Stimulated activated CD8-positive, alpha-beta memory T cell treated with anti-CD3 and anti-CD28 coated beads, Interleukin-2, amount 100 ng/mL, for 48 hours (primary cell): ENCODE data around the gene AGK.
A peak's percentile ranks its signal among the peaks of the same experiment; 100 is the strongest.

Experiments used
- DNase-seq, 2 donors: peaks; one replicate each; pipeline ENCODE4 v3.0.0-alpha.2; 2020; ENCODE audit warnings: low read depth in 2 of 2

The AGK gene

GRCh38 chr7:141551094-141551781, at the start of gene AGK:
AGK (plus strand) TSS chr7:141551410; CDS start chr7:141555467, 4,057 bp downstream.
- peak; percentile 67 to 70 for DNase-seq

- no peak for DNase-seq
Measured at GRCh38 chr7:141501451-141501850, 49.8 kb upstream of the AGK start.

GRCh38 chr7:141511316-141511675, 39.9 kb upstream of the AGK start:
- peak in 1 of 2 donors; percentile 4 for DNase-seq

- DNase-seq = no peak
Measured at GRCh38 chr7:141511676-141512396, 39.4 kb upstream of the AGK start.

- DNase-seq = no peak
Measured at GRCh38 chr7:141512597-141512996, 38.6 kb upstream of the AGK start.

GRCh38 chr7:141513720-141514119, 37.5 kb upstream of the AGK start:
- no peak for DNase-seq

GRCh38 chr7:141515941-141516340, 35.3 kb upstream of the AGK start:
- DNase-seq = no peak

GRCh38 chr7:141519623-141520022, 31.6 kb upstream of the AGK start:
- DNase-seq = no peak

- DNase-seq = no peak
Measured at GRCh38 chr7:141522657-141523342, 28.4 kb upstream of the AGK start.

GRCh38 chr7:141525973-141526514, 25.2 kb upstream of the AGK start:
- no peak for DNase-seq

- no peak for DNase-seq
Measured at GRCh38 chr7:141527076-141527475, 24.1 kb upstream of the AGK start.

GRCh38 chr7:141528399-141528798, 22.8 kb upstream of the AGK start:
- DNase-seq = no peak

- peak; percentile 34 to 46 for DNase-seq
Measured at GRCh38 chr7:141533149-141533949, 17.9 kb upstream of the AGK start.

GRCh38 chr7:141534757-141535737, 16.2 kb upstream of the AGK start:
- no peak for DNase-seq

GRCh38 chr7:141537906-141538305, 13.3 kb upstream of the AGK start:
- no peak for DNase-seq

GRCh38 chr7:141541375-141541774, 9.8 kb upstream of the AGK start:
- no peak for DNase-seq

- DNase-seq = no peak
Measured at GRCh38 chr7:141544831-141545230, 6.4 kb upstream of the AGK start.

- DNase-seq = no peak
Measured at GRCh38 chr7:141549582-141549981, 1.6 kb upstream of the AGK start.

GRCh38 chr7:141550386-141551093, 670 bp upstream of the AGK start:
- DNase-seq = no peak

- DNase-seq = no peak
Measured at GRCh38 chr7:141551782-141552181, 572 bp downstream of the AGK start.
